Suppressor macrophage treated with lipopolysaccharide for 1 hour (primary cell): ENCODE data around the gene PAEP.

Experiments
- DNase-seq, 3 donors: peaks; one replicate each; pipeline ENCODE4 v3.0.0-alpha.2; 2020 to 2022

Gene PAEP

DNA sequence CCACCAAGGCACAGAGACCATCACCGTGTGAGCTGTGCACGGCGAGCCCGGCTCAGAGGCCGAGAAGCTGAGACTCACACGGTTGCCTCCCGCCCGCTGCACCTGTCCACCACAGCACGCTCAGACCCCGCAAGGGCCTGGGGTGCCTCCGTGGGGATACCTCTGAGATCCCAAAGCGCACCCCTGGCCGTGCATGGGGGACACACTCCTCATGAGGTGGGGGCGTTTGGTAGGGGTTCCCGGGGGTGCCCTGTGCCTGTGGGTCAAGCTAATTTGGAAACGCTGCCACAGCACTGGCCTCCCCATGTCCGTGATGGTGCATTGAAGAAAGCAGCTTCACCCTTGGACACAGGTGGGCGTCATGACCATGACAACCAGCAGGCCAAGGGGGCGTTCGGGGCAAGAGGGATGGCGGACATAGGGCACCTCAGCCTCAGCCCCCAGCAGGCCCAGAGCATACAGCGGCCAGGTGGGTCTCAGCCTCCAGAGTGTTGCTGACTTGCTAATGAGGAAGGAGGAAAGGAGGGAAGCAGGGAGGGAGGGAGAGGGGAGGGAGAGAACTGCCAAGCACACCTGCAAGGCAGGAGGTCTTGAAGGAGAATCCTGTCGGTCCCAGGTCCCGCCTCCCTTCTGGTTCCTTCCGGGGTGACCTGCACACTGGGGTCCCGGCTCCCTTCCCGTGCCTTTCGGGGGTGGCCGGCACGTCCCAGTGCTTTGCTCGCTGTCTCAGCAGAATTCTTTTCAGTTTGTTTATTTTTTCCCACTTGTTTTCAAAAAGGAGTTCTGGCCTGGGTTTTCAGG lies 43.1 kb downstream of the PAEP start:
- DNase-seq, result no peak

DNA sequence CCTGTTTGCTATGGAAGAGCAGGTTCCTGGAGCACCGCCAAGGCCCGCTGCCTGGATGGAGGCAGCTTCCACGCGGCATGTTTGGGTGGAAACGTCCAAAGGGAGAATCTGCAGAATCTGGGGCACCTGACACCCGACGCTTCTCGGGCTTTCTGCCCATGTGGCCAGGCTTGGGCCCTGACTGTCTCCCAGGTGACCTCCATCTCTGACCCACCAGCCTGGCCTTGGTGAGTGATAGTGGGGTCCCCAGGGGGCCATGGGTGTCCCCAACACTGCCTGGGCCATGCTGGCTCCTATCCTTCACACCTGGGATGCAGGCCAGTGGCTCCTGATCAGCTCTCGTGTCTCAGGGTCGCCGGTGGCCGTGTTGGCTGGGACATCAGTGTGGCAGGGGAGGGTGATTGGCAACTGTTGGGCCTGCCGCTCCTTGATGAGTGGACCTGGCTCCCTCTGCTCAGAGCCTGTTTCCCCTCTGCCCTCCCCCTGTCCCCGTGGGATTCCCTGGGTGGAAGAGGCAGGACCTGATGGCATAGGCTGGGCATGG lies 43.8 kb downstream of the PAEP start:
- no peak for DNase-seq

DNA sequence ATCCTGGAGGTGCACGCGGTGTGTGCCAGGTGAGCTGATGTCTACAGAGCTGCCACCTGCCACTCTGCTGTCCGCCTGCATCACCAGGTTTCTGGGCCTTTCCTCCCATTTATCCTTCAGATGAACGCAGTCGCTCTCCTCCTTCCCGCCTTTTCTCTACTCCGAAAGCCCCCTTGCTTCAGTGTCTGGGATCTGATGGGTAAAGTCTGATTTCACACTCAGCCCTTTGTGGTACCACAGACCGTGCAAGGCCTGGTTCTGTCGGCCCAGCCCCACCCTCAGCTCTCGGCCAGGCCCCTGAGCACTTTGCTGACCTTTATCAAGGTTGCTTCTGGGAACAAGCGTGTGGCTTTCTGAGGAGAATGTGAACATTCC lies 45.3 kb downstream of the PAEP start:
- DNase-seq, result no peak

DNA sequence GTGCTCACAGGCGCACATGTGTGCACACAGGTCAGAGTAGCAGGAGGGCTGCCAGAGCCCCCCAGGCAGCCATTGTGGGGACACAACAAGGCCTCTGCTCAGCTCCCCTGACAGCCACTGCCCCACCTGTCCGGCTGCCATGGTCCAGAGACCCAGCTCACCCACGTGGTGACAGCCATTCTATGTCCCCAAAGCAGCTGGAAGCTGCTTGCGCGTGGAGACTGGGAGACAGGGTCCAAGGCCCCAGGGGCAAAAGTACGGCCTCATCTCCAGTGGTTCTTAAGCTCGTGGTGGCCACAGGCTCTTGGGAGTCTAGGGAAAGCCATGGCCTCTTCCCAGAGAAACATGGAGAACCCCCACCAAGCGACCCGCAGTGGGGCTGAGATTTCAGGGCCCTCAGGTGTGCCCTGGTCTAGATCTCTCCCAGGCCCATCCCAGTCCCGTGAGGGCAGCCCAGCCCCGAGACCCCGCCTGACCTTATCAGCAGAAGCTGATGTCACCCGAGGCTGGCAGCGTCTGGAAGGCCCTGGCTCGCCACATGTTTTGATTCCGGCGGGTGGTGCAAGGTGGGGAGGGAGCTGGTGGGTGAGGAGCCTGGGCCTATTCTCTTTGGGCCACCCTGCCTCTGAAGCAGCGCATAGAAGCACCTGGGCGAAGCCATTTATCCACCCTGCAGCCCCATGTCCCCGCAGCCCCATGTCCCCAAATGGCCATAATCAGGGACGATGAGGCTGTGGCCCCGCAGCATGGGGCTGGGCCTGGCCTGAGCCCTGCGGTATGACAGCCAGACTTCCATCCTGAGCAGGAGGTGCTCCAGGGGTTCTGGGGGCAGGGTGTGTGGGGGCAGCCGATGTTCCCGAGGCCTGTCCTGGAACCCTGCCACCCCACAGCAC lies 46.1 kb downstream of the PAEP start:
- DNase-seq, result no peak

DNA sequence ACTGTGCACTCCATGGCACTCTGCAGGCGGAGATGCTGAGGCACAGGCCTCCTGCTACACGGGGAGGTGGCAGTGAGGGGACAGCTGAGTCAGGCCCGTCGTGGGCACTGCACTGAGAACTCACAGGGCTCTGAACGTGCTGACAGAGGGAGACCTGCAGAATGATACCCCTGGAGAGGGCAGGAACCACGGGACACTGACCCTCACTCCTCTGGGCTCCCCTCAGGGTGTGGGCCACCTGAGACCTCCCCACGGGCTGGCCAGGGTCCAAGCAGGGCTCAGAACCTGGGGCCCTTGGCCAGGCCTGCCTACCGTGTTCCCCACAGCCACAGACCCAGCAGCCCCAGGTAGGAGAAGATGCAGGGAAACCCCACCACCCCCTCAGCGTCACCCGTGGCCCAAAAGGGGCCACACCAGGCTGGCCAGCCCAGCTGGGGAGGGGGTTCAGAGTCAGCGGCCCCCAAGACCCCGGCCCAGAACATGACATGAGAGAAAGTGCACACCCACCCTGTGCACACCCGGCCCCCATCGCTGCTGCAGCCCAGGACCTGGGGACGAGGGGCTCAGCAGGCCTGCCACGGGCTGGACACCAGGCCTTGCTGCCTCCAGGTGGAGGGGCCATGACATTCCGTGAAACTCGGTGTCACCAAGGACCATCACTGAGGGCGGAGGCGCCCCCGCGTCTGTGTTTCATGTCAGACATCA lies 46.9 kb downstream of the PAEP start:
- DNase-seq, result no peak

DNA sequence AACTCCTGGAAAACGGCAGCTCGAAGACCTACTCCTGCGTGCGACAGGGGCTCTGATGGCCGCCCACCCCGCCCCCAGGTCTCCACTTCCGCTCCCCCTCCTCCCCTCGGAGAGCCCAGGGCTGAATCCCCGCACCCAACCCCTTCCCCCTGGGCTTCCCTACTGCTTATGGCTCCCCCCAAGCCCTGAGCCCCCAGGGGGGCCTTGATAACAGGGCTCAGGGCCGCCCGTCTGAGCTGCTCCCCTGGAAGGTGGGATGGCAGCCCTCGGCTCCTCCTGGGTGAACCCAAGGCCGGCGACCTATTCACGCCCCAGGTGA lies 47.4 kb downstream of the PAEP start:
- DNase-seq, result no peak

DNA sequence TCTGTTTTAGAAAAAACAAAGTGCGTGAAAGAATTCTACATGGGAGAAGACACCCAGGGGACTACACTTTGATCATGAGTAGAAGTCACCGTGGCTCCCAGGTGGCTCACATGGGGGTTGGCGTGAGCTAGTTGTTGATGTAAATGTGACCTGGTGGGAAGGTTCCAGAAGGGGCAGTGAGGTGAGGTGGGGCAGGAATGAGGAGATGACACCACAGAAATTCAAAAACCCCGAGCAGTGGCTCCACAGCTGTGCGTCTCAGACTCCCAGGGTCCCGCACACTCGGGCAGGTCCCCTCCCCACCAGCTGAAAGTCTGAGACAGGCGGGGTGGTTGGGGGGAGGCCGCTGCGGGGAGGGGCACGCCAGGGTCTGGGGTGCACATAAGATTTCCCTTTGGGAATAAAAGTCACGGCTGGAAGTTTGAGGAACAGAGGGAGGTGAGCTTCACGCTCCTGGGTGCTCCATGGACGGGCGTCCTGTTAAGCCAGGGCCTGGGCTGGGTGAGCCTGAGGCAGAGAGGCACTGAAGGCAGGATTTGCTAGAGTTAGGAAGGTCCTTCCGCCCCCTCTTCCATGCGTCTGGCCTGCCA lies 47.9 kb downstream of the PAEP start:
- peak in 1 of 3 donors; percentile 13 for DNase-seq

DNA sequence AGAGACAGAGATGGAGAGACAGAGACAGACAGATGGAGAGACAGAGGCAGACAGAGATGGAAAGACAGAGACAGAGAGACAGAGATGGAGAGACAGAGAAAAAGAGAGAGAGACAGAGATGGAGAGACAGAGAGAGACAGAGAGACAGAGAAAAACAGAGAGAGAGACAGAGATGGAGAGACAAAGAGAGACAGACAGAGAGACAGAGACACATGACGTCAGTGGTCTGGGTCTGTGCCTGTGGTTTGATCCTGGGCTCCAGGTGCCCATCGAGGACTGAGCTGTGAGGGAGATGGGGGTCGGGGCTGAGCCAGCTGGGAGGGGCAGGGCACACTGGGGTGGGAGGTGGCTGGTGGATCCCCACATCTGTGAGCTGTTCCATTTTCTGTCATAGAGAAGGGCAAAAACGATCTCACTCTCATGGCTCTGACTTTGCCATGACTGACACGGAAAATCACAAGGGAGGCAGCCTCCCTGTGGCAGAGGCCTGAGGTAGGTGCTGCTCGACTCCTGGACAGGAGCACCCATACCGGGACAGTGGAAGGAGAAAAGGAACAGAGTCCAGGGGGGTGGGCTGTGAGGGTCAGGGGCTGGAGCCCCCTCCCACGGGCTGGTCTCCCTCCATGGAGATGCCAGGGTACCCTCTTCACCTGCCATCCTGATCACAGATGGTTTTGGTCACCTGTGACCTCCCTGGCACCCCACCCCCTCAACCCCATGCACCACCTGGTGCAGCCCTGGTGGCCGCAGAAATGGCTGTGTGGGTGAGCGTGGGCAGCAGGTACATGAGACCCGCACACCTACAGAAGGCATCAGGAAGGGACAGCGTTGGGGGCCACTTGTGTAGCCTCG lies 49.0 kb downstream of the PAEP start:
- no peak for DNase-seq

DNA sequence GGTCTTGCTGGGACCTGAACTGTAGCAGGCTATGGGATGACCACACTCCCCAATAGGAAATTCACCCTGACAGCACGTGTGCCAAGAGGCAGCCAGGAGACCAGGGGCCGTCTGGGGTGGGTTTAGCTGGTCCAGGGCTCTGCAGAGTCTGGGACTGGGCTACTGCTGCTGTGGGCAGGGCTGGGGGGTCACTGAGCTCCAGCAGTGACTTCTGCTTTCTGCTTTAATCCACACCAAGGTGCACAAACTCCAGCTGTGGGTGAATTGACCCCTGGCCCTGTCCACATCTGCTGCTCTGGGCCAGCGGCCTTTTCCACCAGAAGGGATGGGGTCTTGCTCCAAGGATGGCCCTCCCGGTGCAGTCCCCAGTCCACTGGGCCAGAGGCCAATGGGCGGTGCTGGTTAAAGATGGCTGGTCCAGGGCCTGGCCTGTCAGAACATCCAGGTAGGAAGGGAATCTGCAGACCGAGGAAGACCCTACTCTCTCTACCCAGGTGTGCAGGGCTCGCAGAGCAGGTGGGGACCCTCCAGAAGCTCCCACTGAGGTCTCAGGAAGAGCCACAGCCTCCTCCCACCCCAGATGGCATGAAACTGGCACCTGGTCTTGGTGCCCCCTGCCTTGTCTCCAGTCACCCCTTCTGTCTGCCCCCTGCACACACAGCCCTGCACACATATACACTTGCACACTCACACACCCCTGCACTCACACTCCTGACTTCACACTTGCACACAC lies 49.8 kb downstream of the PAEP start:
- DNase-seq, result no peak

DNA sequence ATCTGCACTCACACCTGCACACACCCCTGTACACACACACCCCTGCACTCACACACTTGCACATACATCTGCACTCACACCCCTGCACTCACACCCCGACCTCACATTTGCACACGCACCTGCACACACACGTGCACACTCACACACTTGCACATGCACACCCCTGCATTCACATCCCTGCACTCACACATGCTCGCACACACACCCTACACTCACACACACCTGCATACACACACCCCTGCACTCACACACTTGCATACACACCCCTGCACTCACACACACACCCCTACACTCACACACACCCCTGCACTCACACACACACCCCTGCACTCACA lies 50.3 kb downstream of the PAEP start:
- no peak for DNase-seq

DNA sequence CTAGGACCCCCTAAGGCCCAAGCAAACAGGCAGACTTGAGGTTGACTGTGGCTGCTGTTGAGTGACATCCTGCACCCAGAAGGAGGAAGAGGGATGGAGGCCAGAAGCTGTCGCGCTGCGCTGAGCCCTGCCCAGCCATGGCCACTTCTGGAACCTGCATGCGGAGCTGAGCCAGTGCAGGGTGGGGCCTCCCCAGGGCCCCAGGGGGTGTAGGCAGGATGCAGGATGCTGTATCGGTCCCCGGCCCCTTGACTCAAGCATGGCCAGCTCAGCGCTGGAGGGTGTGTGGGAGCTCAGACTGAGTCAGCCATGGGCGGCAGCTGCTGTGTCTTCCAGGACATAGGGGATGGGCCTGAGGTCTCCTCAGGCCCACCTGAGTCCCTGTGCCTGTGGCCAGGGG lies 50.9 kb downstream of the PAEP start:
- no peak for DNase-seq

DNA sequence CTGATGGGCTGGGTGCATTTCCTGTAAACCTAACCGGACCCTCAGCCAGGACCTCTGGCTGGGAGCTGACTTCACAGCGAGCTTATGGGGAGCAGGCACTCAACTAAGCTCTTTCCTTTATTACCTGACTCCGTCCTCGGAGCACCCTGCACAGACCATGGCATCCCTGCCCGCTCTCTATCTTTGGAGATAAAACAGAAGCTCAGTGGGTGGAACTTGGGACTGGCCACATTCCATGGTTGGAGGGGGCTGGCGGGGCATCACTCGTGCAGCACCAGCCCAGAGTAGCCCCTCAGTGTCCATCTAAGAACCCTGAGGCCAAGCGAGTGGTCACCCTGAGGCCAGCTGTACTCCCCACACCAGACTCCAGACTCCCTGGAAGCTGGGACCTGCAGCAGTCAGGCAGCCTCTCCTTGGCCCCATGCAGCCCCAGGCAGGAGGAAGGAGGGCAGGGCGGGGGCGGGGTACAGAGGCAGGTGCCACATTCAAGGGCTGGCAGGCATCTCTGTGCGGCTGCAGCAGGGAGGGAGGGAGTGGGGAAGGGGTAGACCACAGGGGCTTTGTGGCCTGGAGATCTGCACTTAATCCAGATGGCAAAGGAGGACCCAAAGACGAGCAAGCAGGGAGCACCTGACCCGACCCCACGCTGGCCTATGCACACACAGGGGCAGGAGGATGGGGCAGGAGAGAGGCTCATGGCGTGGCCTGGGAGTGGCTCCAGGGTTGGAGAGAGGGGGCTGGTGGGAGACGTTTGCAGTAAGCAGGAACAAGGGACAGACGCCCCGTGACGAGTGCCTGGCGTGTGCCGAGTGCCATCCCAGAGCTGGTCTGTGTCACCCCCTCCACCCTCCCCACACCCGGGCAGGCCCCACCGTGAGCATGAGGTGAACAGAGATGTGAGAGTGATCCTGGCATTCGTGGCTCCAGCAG lies 51.7 kb downstream of the PAEP start:
- DNase-seq, result no peak

DNA sequence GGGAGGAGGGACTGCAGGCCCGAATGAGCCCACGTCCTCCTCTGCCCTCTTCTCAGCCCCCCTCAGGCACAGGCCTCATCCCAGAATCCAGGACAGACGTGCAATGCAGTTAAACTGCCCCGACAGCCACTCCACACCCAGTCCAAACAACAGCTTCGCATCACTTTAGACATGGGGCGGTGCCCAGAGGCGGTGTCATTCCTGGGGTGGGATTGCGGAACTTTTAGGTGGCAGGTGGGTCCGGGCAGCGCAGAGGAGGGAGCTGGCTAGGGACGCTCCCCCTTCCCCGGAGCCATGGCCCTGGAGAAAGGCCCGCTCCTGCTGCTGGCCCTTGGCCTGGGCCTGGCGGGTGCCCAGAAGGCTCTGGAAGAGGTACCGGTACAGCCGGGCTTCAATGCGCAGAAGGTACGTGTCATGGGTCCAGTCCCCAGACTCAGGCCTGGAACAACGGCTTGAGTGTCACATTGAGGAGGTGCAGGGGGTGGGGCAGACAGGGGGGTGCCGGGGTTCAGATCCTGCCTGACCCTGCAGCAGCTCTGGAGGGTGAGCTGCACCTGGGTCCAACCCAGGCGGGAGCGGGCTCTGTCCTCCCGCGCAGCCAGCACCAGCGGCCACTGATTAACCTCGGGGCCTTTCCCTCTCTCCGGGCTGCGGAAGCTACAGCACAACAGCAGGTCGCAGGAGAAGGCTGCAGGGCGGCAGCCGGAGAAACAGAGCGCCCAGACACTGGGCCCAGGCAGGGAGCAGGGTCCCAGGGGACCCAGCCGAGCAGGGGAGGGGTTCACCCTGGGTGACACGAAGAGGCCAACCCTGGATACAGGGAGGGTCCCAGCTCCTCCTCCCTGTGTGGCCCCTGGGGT lies 52.6 kb downstream of the PAEP start:
- DNase-seq, result no peak

DNA sequence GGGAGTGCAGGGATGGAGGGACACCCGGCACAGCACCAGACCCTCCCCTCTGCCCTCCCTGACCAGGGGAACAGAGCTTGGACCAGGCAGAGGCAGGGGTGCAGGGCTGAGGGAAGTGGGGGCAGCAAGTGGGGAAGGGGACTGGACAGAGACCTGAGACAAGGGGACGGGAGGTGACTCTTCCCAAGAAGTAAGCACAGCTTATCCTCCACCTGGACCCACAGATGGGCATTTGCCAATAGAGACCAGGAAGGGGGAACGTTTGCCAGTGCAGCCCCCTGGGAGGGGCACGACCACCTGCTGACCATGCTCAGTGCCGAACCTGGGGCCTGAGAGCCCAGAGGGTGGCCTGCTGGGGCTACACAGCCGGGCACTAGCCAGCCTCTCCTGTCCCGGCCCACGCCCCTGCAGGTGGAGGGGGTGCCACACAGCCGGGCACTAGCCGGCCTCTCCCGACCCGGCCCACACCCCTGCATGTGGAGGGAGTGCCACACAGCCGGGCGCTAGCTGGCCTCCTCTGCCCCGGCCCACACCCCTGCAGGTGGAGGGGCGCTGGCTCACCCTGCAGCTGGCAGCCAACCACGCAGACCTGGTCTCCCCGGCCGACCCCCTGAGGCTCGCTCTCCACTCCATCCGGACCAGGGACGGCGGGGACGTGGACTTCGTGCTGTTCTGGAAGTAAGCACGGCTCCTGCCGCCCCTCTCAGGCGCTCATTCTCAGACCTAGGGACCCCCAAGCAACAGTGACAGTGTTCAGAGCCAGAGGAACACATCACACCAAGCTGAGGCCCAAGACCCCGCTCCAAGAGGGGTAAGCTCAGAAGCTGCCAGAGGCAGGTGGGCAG lies 53.5 kb downstream of the PAEP start:
- DNase-seq, result no peak

DNA sequence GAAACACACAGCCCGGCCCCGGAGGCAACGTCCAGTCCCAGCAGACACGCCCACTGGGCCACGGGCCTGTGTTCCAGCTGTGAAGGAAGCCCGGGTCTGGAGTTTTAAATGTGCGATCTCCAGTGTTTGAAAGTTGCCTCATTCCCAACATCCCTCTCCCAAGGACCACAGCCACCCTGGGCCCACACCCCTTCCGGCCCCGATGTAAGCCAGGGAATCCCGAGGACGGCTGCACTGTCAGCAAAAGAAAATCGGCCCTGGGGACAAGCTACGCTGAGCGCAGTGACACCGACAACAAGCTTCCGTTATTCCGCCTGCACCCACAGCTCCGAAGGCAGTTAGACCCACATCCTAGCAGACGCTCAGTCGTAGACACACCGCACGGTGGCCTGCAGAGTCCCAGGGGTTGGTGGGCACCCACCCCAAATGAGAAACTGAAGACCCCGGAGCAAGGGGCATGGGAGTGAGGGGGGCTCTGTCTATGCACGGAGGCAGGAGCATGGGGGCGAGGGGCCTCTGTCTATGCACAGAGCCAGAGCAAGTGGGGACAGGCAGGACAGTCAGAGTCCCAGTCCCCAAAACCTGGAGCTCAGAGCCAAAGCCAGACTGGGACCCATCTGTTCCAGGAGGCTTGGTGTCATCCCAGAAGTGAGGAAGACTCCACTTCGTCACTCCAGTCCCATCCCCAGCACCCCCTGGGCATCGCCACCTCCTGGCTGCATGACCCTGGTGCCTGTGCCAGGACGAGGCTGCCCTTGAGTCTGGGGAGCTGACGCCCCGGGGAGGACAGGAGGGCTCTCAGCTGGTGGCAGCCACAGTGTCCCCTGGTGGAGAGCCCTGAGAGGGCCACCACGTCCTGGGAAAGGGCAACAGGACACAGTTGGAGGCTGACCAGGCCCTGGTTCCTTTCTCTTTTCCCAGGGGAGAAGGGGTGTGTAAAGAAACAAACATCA lies 54.4 kb downstream of the PAEP start:
- DNase-seq, result peak in 2 of 3 donors; percentile 2 to 6
